GM12864 (cell line): ENCODE results near the gene TCF12.

Source experiments
- DNase-seq: peaks from one replicate; pipeline ENCODE4 v3.0.0-alpha.2; 2011; ENCODE audit warnings: low read depth
- H3K4me3 ChIP-seq: 2 replicates; pipeline ENCODE4 v1.5.1; 2011; ENCODE audit warnings: mild to moderate bottlenecking, low read depth, low read length, control low read depth
- CTCF ChIP-seq: IDR thresholded peaks from 2 replicates; pipeline ENCODE4 v1.5.1; 2011; ENCODE audit warnings: low read depth, mild to moderate bottlenecking, moderate library complexity, low read length, control low read depth, inconsistent platforms; ENCODE audit errors: missing control alignments

TCF12 gene

GRCh38 chr15:57045741-57046382 is 127.4 kb downstream of the TCF12 start:
- no peak for TF ChIP-seq CTCF
- peak; percentile 39 for DNase-seq
- H3K4me3 ChIP-seq: no peak overlapping the region

- no peak for DNase-seq
- no peak overlapping the region for H3K4me3 ChIP-seq
- TF ChIP-seq CTCF: no peak
Measured at GRCh38 chr15:57048930-57049549, 130.6 kb downstream of the TCF12 start.

GRCh38 chr15:57053470-57053869 is 135.0 kb downstream of the TCF12 start:
- no peak for DNase-seq
- H3K4me3 ChIP-seq: no peak overlapping the region
- no peak for TF ChIP-seq CTCF

- no peak for TF ChIP-seq CTCF
- H3K4me3 ChIP-seq: no peak overlapping the region
- DNase-seq: no peak
Measured at GRCh38 chr15:57054204-57054750, 135.8 kb downstream of the TCF12 start.

GRCh38 chr15:57056357-57056756 is 137.9 kb downstream of the TCF12 start:
- TF ChIP-seq CTCF: no peak
- no peak for DNase-seq
- no peak overlapping the region for H3K4me3 ChIP-seq

- H3K4me3 ChIP-seq: no peak overlapping the region
- DNase-seq: no peak
- TF ChIP-seq CTCF: no peak
Measured at GRCh38 chr15:57057134-57057930, 138.9 kb downstream of the TCF12 start.
